Measurements from ENCODE around the gene IL1RAP. TPM values are rescaled to one million over a fixed set of nuclear protein-coding genes. Genes with fewer than 3 reads are reported as not detected.

IL1RAP gene
- total and polyA plus RNA-seq, 10 donors, result 1.1 to 47.4 (median 24.6) TPM

DNA sequence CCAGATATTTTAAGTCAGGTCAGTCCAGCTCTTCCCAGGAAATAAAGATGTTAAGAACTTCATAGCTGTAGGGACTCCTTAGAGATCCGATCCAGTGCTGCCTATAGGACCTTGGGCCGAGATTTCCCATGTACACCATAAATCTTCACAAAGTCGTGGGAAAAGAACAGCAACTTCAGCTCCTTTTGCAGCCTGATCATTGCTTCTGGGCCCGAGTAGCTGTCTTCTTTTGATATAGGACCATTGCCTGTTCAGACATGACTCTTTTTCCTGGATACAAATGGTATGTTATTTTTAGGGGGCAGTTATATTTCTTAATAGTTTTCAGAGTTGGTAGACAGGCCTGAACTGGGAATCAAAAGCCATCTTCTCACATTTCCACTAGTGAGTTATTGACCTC lies 20.5 kb downstream of the IL1RAP start:
- 70 to 84% (median 82%) methylated on average over 4 of the region's 4 CpGs for WGBS, 5 donors
- H3K27ac ChIP-seq, result peak overlapping the region in 4 of 8 donors; percentile 3 to 57 (median 46)
- no peak overlapping the region for H3K4me3 ChIP-seq
- peaks cover 0 to 26% (median 17%) of the 10 kb centered on the region in 6 donors for H3K4me1 ChIP-seq
- no peak for DNase-seq
- H3K36me3 ChIP-seq, result no peaks in the 10 kb centered on the region
- H3K9me3 ChIP-seq, result no peaks in the 10 kb centered on the region
- intact Hi-C loops (cut with DNase I; ENCODE audit: low total_unique reads), result no loop called here
- H3K27me3 ChIP-seq (replicated peaks in 1 of 7), result no peaks in the 10 kb centered on the region
- no peak for TF ChIP-seq POLR2A (IDR thresholded peaks at IDR 0.05)
- TF ChIP-seq POLR2AphosphoS5 (IDR thresholded peaks at IDR 0.05), result no peak
- TF ChIP-seq CTCF (IDR thresholded peaks at IDR 0.05 in 8 of 11, conservative IDR thresholded peaks at IDR 0.05 in 3 of 11), result no peak

- Histone ChIP-seq H3K4me1 (peaks cover 0 to 26% (median 17%) of the 10 kb centered on the region in 6 donors), H3K9me3 (no peaks in the 10 kb centered on the region), H3K27me3 (replicated peaks in 1 of 7) (no peaks in the 10 kb centered on the region), H3K4me3 (no peak overlapping the region), H3K27ac (peak overlapping the region in 3 of 8 donors; percentile 3 to 57 (median 37)), H3K36me3 (no peaks in the 10 kb centered on the region)
- intact Hi-C loops (cut with DNase I; ENCODE audit: low total_unique reads), result no loop called here
- no peak for TF ChIP-seq POLR2AphosphoS5 (IDR thresholded peaks at IDR 0.05)
- TF ChIP-seq CTCF (IDR thresholded peaks at IDR 0.05 in 8 of 11, conservative IDR thresholded peaks at IDR 0.05 in 3 of 11), result no peak
- TF ChIP-seq POLR2A (IDR thresholded peaks at IDR 0.05), result no peak
- 87 to 94% (median 89%) methylated on average over 2 of the region's 2 CpGs for WGBS, 5 donors
- DNase-seq, result no peak
Observed at GRCh38 chr3:190534986-190535385, 21.1 kb downstream of the IL1RAP start.

- Histone ChIP-seq H3K27me3 (replicated peaks in 1 of 7) (no peaks in the 10 kb centered on the region), H3K9me3 (no peaks in the 10 kb centered on the region), H3K4me3 (no peak overlapping the region), H3K36me3 (no peaks in the 10 kb centered on the region), H3K27ac (no peak overlapping the region), H3K4me1 (peaks cover 0 to 26% (median 17%) of the 10 kb centered on the region in 6 donors)
- no peak for DNase-seq
- intact Hi-C loops (cut with DNase I; ENCODE audit: low total_unique reads), result no loop called here
- 85 to 92% (median 86%) methylated on average over 3 of the region's 3 CpGs for WGBS, 5 donors
- TF ChIP-seq CTCF (IDR thresholded peaks at IDR 0.05 in 8 of 11, conservative IDR thresholded peaks at IDR 0.05 in 3 of 11), result no peak
Observed at GRCh38 chr3:190537146-190537545, 23.3 kb downstream of the IL1RAP start.

DNA sequence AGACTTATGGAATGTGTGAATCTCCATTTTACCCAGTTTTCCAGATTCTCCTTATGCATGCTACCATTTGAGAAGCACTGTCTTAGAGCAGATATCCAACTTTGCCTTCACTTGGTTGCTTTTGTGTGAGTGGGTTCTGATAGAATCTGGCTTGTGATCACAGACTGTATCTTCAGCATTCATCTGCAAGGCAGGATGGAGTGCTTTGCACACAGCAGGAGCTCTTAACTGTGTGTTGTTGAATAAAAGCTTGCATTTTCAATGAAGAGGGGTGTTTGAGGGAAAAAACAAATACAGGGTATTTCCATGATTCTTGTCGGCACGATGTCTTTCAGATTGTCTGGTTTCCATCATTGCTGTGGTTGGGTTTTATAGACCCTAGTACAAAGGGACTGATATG lies 24.4 kb downstream of the IL1RAP start:
- WGBS, 5 donors, result 85 to 95% (median 91%) methylated on average over 2 of the region's 2 CpGs
- no peaks in the 10 kb centered on the region for H3K9me3 ChIP-seq

More for the DNA sequence above, 24.4 kb downstream of the IL1RAP start:
- intact Hi-C loops (cut with DNase I; ENCODE audit: low total_unique reads), result no loop called here
- Histone ChIP-seq H3K4me3 (no peak overlapping the region), H3K4me1 (peaks cover 0 to 16% (median 10%) of the 10 kb centered on the region in 6 donors), H3K27ac (no peak overlapping the region), H3K36me3 (no peaks in the 10 kb centered on the region), H3K27me3 (replicated peaks in 1 of 7) (no peaks in the 10 kb centered on the region)
- no peak for TF ChIP-seq POLR2A (IDR thresholded peaks at IDR 0.05)
- TF ChIP-seq POLR2AphosphoS5 (IDR thresholded peaks at IDR 0.05), result no peak
- TF ChIP-seq CTCF (IDR thresholded peaks at IDR 0.05 in 8 of 11, conservative IDR thresholded peaks at IDR 0.05 in 3 of 11), result no peak
- no peak for DNase-seq

All from spleen (tissue), 11 donors.